Spleen (tissue), 11 donors: ENCODE measurements around the gene BBIP1. TPM values are rescaled to one million over a fixed set of nuclear protein-coding genes. Genes with fewer than 3 reads are reported as not detected.
A peak's percentile ranks its signal among the peaks of the same experiment; 100 is the strongest.
"Not testable (repeated sequence)": the region's sequence is repeated elsewhere in the genome, so short reads cannot be mapped to it uniquely, and the experiment has no call there.

Source experiments
- DNase-seq: peaks from one replicate; pipeline ENCODE4 v3.0.0-alpha.2; 2020
- H3K27ac ChIP-seq, 8 donors: fragments of 200-600 bp; sonication (generic) in 7 of 8; 1 replicate in 4 of 8; 2 replicates in 4 of 8; pipeline versions ENCODE4 v1.5.0 to v1.8.0; 2016 to 2021; ENCODE audit warnings: inconsistent platforms in 4 of 8, mild to moderate bottlenecking in 4 of 8, moderate library complexity in 1 of 8
- H3K27me3 ChIP-seq, 7 donors: fragments of 200-600 bp; sonication (generic) in 6 of 7; replicated peaks in 1 of 7; 1 replicate in 4 of 7; 2 replicates in 3 of 7; pipeline versions ENCODE4 v1.5.0 to v1.8.0; 2016 to 2021; ENCODE audit warnings: inconsistent platforms in 3 of 7, mild to moderate bottlenecking in 1 of 7
- H3K36me3 ChIP-seq, 6 donors: fragments of 200-600 bp; sonication (generic) in 5 of 6; 1 replicate in 4 of 6; 2 replicates in 2 of 6; pipeline versions ENCODE4 v1.5.0 to v1.8.0; 2016 to 2021; ENCODE audit warnings: inconsistent platforms in 2 of 6
- H3K4me1 ChIP-seq, 6 donors: fragments of 200-600 bp; sonication (generic) in 5 of 6; 1 replicate in 3 of 6; 2 replicates in 3 of 6; pipeline versions ENCODE4 v1.5.0 to v1.8.0; 2016 to 2021; ENCODE audit warnings: inconsistent platforms in 3 of 6
- H3K4me3 ChIP-seq, 8 donors: fragments of 200-600 bp; sonication (generic) in 7 of 8; 1 replicate in 4 of 8; 2 replicates in 4 of 8; pipeline versions ENCODE4 v1.5.0 to v1.8.0; 2016 to 2021; ENCODE audit warnings: inconsistent platforms in 4 of 8, mild to moderate bottlenecking in 4 of 8, moderate library complexity in 2 of 8
- H3K9me3 ChIP-seq, 8 donors: fragments of 200-600 bp; sonication (generic) in 7 of 8; 1 replicate in 4 of 8; 2 replicates in 4 of 8; pipeline versions ENCODE4 v1.5.0 to v1.8.0; 2016 to 2021; ENCODE audit warnings: inconsistent platforms in 4 of 8
- CTCF ChIP-seq, 11 experiments: fragments of 200-600 bp in 7 of 11; fragments of 450-650 bp in 4 of 11; sonication (generic) in 4 of 11; IDR thresholded peaks in 8 of 11; conservative IDR thresholded peaks in 3 of 11; 1 replicate in 7 of 11; 2 replicates in 4 of 11; pipeline versions ENCODE4 v1.4.0 to v1.8.0; 2016 to 2021; ENCODE audit warnings: antibody characterized with exemption in 11 of 11, inconsistent platforms in 4 of 11, mild to moderate bottlenecking in 1 of 11
- POLR2A ChIP-seq, 3 donors: fragments of 450-650 bp; IDR thresholded peaks; one replicate each; pipeline ENCODE4 v1.5.1; 2017; ENCODE audit warnings: antibody characterized with exemption in 3 of 3, mild to moderate bottlenecking in 1 of 3
- POLR2AphosphoS5 ChIP-seq, 3 donors: sonication (generic); formaldehyde crosslinking; IDR thresholded peaks; one replicate each; pipeline ENCODE4 v1.5.1; 2017; ENCODE audit warnings: antibody characterized with exemption in 3 of 3
- WGBS, 5 donors: extraction: QIAGEN DNeasy Blood & Tissue Kit in 3 of 5; methylation state at CpG; one replicate each; pipeline versions ENCODE4 v1.1.5 to v1.1.7; 2013 to 2018; 5-methylcytosine and 5-hydroxymethylcytosine counted together
- intact Hi-C: fragments of 100-400 bp; cut with DNase I; formaldehyde crosslinking; loops from one replicate; pipeline ENCODE4 v1.15.0; 2023; ENCODE audit warnings: low total_unique reads
- polyA plus RNA-seq, 3 donors: library from polyadenylated mRNA; stranded (reverse); fragments of 200-250 nt; gene quantifications; one replicate each; pipeline ENCODE4 v1.2.1, GENCODE V29; 2013
- total RNA-seq, 7 donors: library from RNA; depleted of rRNA in 3 of 7; stranded (reverse); fragments of >200 nt in 3 of 7; fragmentation: NEBNext Ultra II Directional in 4 of 7; extraction: Animal tissue kit (Norgen Biotek cat#: 25700) in 4 of 7; gene quantifications; one replicate each; pipeline versions ENCODE4 v1.1.0 to v1.2.1, GENCODE V29; 2016 to 2021
- donor health status: healthy with polysubstance abuse.
- donor health status: DM: no; HTN: no; CAD: no; lungs with moderate emphysema.
- donor health status: DM: no; HTN: no; CAD: no.
- donor health status: Bipolar disorder and iron deficiency.
- donor health status: healthy.
- donor health status: DM: no; HTN: no; CAD: no.
- donor health status: DM: yes; HTN: yes; CAD: no.

The BBIP1 gene
- total and polyA plus RNA-seq, 10 donors: 20.7 to 40.0 (median 27.1) TPM

- H3K9me3 ChIP-seq: no peaks in the 10 kb centered on the region
- peak overlapping the region; percentile 82 to 100 (median 99) for H3K27ac ChIP-seq
- DNase-seq: no peak
- H3K27me3 ChIP-seq: no peaks in the 10 kb centered on the region
- H3K4me1 ChIP-seq: peaks cover 69 to 88% (median 84%) of the 10 kb centered on the region in 6 donors
- TF ChIP-seq CTCF (IDR thresholded peaks at IDR 0.05 in 8 of 11, conservative IDR thresholded peaks at IDR 0.05 in 3 of 11) (no peak), POLR2A (IDR thresholded peaks at IDR 0.05) (no peak), POLR2AphosphoS5 (IDR thresholded peaks at IDR 0.05) (no peak)
- WGBS, 5 donors: 42 to 59% (median 45%) methylated on average over 4 of the region's 4 CpGs
- no peaks in the 10 kb centered on the region for H3K36me3 ChIP-seq
- intact Hi-C loops: no loop called here
- H3K4me3 ChIP-seq: peak overlapping the region in 1 of 8 donors; percentile 21
These were observed 51.0 kb downstream of the BBIP1 start for GRCh38 chr10:110867807-110868465.

- H3K9me3 ChIP-seq, DNase-seq, H3K36me3 ChIP-seq, intact Hi-C loops, H3K27me3 ChIP-seq: not testable (repeated sequence)
- 74 to 81% (median 77%) methylated on average over 8 of the region's 8 CpGs for WGBS, 5 donors
- H3K27ac ChIP-seq: peak overlapping the region; percentile 82 to 100 (median 99)
- peaks cover 74 to 92% (median 91%) of the 10 kb centered on the region in 6 donors for H3K4me1 ChIP-seq
- TF ChIP-seq POLR2AphosphoS5 (IDR thresholded peaks at IDR 0.05): peak in 1 of 3 donors; percentile 42
- peak overlapping the region in 1 of 8 donors; percentile 21 for H3K4me3 ChIP-seq
These were observed 51.8 kb downstream of the BBIP1 start for GRCh38 chr10:110867011-110867806.

GRCh38 chr10:110865809-110866482, 53.0 kb downstream of the BBIP1 start:
- Histone ChIP-seq H3K27ac (peak overlapping the region; percentile 82 to 100 (median 99)), H3K27me3 (no peaks in the 10 kb centered on the region), H3K36me3 (no peaks in the 10 kb centered on the region), H3K4me1 (peaks cover 85 to 100% (median 99%) of the 10 kb centered on the region in 6 donors), H3K4me3 (peak overlapping the region in 2 of 8 donors; percentile 0 to 56), H3K9me3 (no peaks in the 10 kb centered on the region)
- WGBS, 5 donors: 21 to 47% (median 36%) methylated on average over 4 of the region's 4 CpGs
- intact Hi-C loops: no loop called here
- no peak for DNase-seq
- TF ChIP-seq POLR2AphosphoS5 (IDR thresholded peaks at IDR 0.05) (no peak), POLR2A (IDR thresholded peaks at IDR 0.05) (no peak), CTCF (IDR thresholded peaks at IDR 0.05 in 8 of 11, conservative IDR thresholded peaks at IDR 0.05 in 3 of 11) (no peak)

GRCh38 chr10:110865186-110865808, 53.7 kb downstream of the BBIP1 start:
- Histone ChIP-seq H3K27ac (peak overlapping the region; percentile 61 to 100 (median 99)), H3K4me3 (peak overlapping the region in 2 of 8 donors; percentile 0 to 56), H3K4me1 (peaks cover 85 to 100% (median 99%) of the 10 kb centered on the region in 6 donors), H3K27me3 (no peaks in the 10 kb centered on the region), H3K9me3 (no peaks in the 10 kb centered on the region), H3K36me3 (no peaks in the 10 kb centered on the region)
- 35 to 47% (median 37%) methylated on average over 6 of the region's 6 CpGs for WGBS, 5 donors
- intact Hi-C loops: no loop called here
- no peak for DNase-seq
- no peak for TF ChIP-seq POLR2A (IDR thresholded peaks at IDR 0.05)
- no peak for TF ChIP-seq CTCF (IDR thresholded peaks at IDR 0.05 in 8 of 11, conservative IDR thresholded peaks at IDR 0.05 in 3 of 11)
- TF ChIP-seq POLR2AphosphoS5 (IDR thresholded peaks at IDR 0.05): no peak
